Natural killer cell (primary cell): ENCODE measurements around the gene WDR37. TPM values are rescaled to one million over a fixed set of nuclear protein-coding genes. Genes with fewer than 3 reads are reported as not detected.

ENCODE experiments used
- ATAC-seq, 3 donors: fragments of 150-1000 bp in 2 of 3; fragments of 200-7000 bp in 1 of 3; cut with Tn5 transposase; 1 replicate in 1 of 3; 2 replicates in 2 of 3; pipeline ENCODE4 v1.10.0; 2021; ENCODE audit warnings: mild to moderate bottlenecking in 2 of 3, moderate library complexity in 2 of 3
- DNase-seq, 2 donors: peaks; one replicate each; pipeline versions ENCODE4 v3.0.0 to v3.0.0-alpha.2; 2013 to 2021; ENCODE audit warnings: mixed read lengths in 1 of 2
- H3K27ac ChIP-seq: one replicate; pipeline ENCODE4 v1.5.1; 2013; ENCODE audit warnings: mild to moderate bottlenecking, low read length
- H3K27me3 ChIP-seq: one replicate; pipeline ENCODE4 v1.6.1; 2013; ENCODE audit warnings: low read length; ENCODE audit not compliant: control insufficient read depth, insufficient read depth
- H3K36me3 ChIP-seq: one replicate; pipeline ENCODE4 v1.6.1; 2013; ENCODE audit warnings: low read length; ENCODE audit not compliant: control insufficient read depth, insufficient read depth
- H3K4me1 ChIP-seq: one replicate; pipeline ENCODE4 v1.6.1; 2013; ENCODE audit warnings: low read length; ENCODE audit not compliant: control insufficient read depth, insufficient read depth
- H3K4me3 ChIP-seq: one replicate; pipeline ENCODE4 v1.5.1; 2013; ENCODE audit warnings: low read length
- H3K9me3 ChIP-seq: one replicate; pipeline ENCODE4 v1.6.1; 2013; ENCODE audit warnings: low read length; ENCODE audit not compliant: control insufficient read depth, insufficient read depth
- H3K27ac Mint-ChIP-seq, 2 donors: one replicate each; pipeline ENCODE4 v1.8.0; 2022; ENCODE audit warnings: mild to moderate bottlenecking in 2 of 2, mixed read lengths in 2 of 2, moderate library complexity in 1 of 2
- H3K27me3 Mint-ChIP-seq, 2 donors: one replicate each; pipeline ENCODE4 v1.8.0; 2022; ENCODE audit warnings: low read depth in 2 of 2, mixed read lengths in 2 of 2
- H3K36me3 Mint-ChIP-seq: one replicate; pipeline ENCODE4 v1.8.0; 2022; ENCODE audit warnings: mixed read lengths
- H3K4me1 Mint-ChIP-seq, 2 donors: one replicate each; pipeline ENCODE4 v1.8.0; 2022; ENCODE audit warnings: mixed read lengths in 2 of 2
- H3K4me3 Mint-ChIP-seq: one replicate; pipeline ENCODE4 v1.8.0; 2022; ENCODE audit warnings: mild to moderate bottlenecking, moderate library complexity, mixed read lengths
- H3K9me3 Mint-ChIP-seq, 2 donors: one replicate each; pipeline ENCODE4 v1.8.0; 2022; ENCODE audit warnings: mixed read lengths in 2 of 2
- WGBS: methylation state at CpG from one replicate; pipeline ENCODE4 v1.1.7; 2013; ENCODE audit warnings: missing lambda C conversion rate; ENCODE audit not compliant: insufficient coverage; 5-methylcytosine and 5-hydroxymethylcytosine counted together
- intact Hi-C: fragments of 100-400 bp; cut with micrococcal nuclease; formaldehyde crosslinking; loops from one replicate; pipeline ENCODE4 v1.14.2; 2022
- total RNA-seq, 4 donors: library from RNA; stranded (reverse); fragments of 120-200 nt in 1 of 4; gene quantifications; one replicate each; pipeline versions ENCODE4 v1.2.3 to v1.2.4, GENCODE V29; 2013 to 2022
- TF ChIP-seq, protein P1 (sequence below): fragments of 200-600 bp; IDR thresholded peaks from one replicate; pipeline ENCODE4 v1.8.0; 2022; ENCODE audit warnings: antibody characterized with exemption

Gene WDR37
- total RNA-seq, 3 donors from 2014 or later (not counting 1 experiment from before 2014, with no cell fraction given) = 56.3 to 59.6 (median 57.6) TPM

DNA sequence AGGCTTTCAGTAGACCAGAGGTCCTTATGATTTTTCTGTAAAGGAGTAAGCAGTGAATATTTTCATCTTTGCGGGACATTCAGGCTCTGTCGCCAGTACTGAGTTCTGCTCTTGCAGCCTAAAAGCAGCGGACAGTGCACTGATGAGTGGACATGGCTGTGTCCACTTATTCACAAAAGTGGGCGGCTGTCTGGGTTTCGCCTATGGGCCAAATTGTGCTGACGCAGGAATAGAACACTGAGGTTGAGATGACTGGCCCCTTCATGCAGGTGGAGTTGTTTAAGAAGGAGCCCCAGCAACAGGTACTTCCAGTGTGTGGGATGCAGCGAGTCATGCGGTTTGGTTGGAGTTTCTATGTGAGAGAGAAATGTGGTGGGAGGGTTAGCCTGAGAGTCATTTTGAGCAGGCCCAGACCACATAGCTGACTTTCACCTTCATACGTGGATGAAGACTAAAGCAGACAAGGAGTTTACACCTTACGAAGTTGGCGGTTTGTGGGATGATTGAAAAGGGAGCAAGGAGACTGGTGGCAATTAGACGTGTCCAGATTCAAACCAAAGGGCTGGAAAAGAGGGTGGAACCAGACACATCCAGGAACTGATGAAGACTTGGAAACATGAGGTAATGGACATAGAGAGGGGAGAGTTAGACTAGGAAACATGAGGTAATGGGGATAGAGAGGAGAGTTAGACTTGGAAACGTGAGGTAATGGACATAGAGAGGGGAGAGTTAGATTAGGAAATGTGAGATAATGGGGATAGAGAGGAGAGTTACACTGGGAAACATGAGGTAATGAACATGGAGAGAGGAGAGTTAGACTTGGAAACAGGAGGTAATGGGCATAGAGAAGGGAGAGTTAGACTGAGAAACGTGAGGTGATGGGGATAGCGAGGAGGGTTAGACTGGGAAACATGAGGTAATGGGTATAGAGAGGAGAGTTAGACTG is 38.2 kb downstream of the WDR37 start:
- Mint-ChIP-seq H3K4me3 (no peak overlapping the region), H3K36me3 (peaks cover 13% of the 10 kb centered on the region), H3K27ac (no peak overlapping the region), H3K9me3 (no peaks in the 10 kb centered on the region), H3K4me1 (peaks cover 6 to 9% of the 10 kb centered on the region in 2 donors), H3K27me3 (no peaks in the 10 kb centered on the region)
- Histone ChIP-seq H3K27me3 (no peaks in the 10 kb centered on the region), H3K36me3 (peaks cover 76% of the 10 kb centered on the region), H3K9me3 (no peaks in the 10 kb centered on the region), H3K4me1 (no peaks in the 10 kb centered on the region), H3K4me3 (no peak overlapping the region), H3K27ac (no peak overlapping the region)
- ATAC-seq (no peak), DNase-seq (no peak)
- TF ChIP-seq, protein P1, sequence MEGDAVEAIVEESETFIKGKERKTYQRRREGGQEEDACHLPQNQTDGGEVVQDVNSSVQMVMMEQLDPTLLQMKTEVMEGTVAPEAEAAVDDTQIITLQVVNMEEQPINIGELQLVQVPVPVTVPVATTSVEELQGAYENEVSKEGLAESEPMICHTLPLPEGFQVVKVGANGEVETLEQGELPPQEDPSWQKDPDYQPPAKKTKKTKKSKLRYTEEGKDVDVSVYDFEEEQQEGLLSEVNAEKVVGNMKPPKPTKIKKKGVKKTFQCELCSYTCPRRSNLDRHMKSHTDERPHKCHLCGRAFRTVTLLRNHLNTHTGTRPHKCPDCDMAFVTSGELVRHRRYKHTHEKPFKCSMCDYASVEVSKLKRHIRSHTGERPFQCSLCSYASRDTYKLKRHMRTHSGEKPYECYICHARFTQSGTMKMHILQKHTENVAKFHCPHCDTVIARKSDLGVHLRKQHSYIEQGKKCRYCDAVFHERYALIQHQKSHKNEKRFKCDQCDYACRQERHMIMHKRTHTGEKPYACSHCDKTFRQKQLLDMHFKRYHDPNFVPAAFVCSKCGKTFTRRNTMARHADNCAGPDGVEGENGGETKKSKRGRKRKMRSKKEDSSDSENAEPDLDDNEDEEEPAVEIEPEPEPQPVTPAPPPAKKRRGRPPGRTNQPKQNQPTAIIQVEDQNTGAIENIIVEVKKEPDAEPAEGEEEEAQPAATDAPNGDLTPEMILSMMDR = no peak
- WGBS = 96% methylated on average over 15 of the region's 15 CpGs
- intact Hi-C loops = no loop called here

DNA sequence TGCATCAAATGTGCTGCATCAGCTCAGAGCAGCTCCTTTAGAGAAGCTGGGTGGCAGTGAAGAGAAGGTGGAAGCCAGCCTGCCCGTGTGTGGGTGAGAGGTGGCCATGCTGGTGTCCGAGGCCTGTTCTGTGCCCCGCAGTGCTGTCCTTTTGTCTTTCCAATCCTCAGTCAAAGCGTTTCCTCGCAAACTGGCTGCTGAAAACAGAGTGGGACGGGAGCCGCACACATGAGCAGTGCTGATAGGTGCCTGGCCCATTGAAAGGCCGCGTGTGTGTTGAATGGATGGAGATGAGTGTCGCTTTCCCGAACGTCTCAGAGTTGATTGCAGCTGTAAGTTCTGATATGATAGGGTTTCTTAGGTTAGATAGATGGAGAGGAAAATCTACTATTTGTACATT is 39.3 kb downstream of the WDR37 start:
- H3K27me3 ChIP-seq = no peaks in the 10 kb centered on the region
- intact Hi-C loops = no loop called here
- H3K36me3 ChIP-seq = peaks cover 72% of the 10 kb centered on the region
- Mint-ChIP-seq H3K4me1 (peaks cover 10 to 18% of the 10 kb centered on the region in 2 donors), H3K36me3 (peaks cover 10% of the 10 kb centered on the region), H3K27me3 (no peaks in the 10 kb centered on the region), H3K9me3 (no peaks in the 10 kb centered on the region), H3K4me3 (no peak overlapping the region), H3K27ac (no peak overlapping the region)
- 90% methylated on average over 12 of the region's 12 CpGs for WGBS
- TF ChIP-seq, protein P1 = no peak
- no peak for ATAC-seq
- no peak for DNase-seq
- no peaks in the 10 kb centered on the region for H3K9me3 ChIP-seq
- H3K4me1 ChIP-seq = no peaks in the 10 kb centered on the region
- H3K4me3 ChIP-seq = no peak overlapping the region
- H3K27ac ChIP-seq = no peak overlapping the region

DNA sequence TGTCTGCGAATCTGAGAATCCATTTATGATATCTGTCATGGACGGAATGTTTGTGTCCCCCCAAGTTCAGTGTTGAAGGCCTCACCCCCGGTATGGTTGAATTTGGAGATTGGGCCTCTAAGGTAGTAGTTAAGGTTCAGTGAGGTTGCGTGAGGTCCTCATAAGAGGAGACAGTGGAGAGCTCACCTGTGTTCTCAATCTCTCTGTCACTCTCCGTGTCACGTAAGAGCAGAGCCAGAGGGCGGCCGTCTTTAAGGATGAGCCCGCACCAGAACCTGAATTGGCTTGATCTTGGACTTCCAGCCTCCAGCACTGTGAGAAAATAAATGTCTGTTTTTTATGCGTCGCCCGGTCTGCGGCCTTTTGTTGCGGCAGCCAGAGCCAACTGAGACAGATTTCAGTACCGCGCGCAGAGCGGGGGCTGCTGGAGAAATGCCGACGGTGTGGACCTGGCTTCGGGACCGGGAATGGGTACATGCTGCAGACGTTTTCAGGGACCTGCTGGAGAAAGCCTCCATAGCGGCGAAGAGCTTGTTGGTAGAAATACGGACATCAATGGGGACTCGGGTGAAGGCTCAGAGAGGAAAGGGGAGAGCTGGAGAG is 40.2 kb downstream of the WDR37 start:
- Histone ChIP-seq H3K27me3 (no peaks in the 10 kb centered on the region), H3K27ac (no peak overlapping the region), H3K4me3 (no peak overlapping the region), H3K9me3 (no peaks in the 10 kb centered on the region), H3K4me1 (no peaks in the 10 kb centered on the region), H3K36me3 (peaks cover 72% of the 10 kb centered on the region)
- 95% methylated on average over 27 of the region's 27 CpGs for WGBS
- H3K36me3 Mint-ChIP-seq = peaks cover 10% of the 10 kb centered on the region
- no peaks in the 10 kb centered on the region for H3K27me3 Mint-ChIP-seq
- no peaks in the 10 kb centered on the region for H3K9me3 Mint-ChIP-seq
- TF ChIP-seq, protein P1 = no peak
- peaks cover 18 to 19% of the 10 kb centered on the region in 2 donors for H3K4me1 Mint-ChIP-seq
- ATAC-seq = no peak
- no peak overlapping the region for H3K27ac Mint-ChIP-seq
- H3K4me3 Mint-ChIP-seq = no peak overlapping the region
- intact Hi-C loops = no loop called here
- no peak for DNase-seq
